SK-N-MC (cell line): ENCODE results near the gene MCC.

Experiments
- DNase-seq: peaks from one replicate; pipeline ENCODE4 v3.0.0-alpha.2; 2011; ENCODE audit warnings: low read depth, low spot score
- H3K27ac ChIP-seq: fragments of 200-600 bp; sonication (generic); 2 replicates; pipeline ENCODE4 v1.5.1; 2016; ENCODE audit warnings: mixed run types
- H3K36me3 ChIP-seq: fragments of 200-600 bp; sonication (generic); 2 replicates; pipeline ENCODE4 v1.6.1; 2017; ENCODE audit warnings: antibody characterized with exemption, low read length, mixed read lengths; ENCODE audit not compliant: insufficient read depth
- H3K4me3 ChIP-seq: fragments of 200-600 bp; sonication (generic); 2 replicates; pipeline ENCODE4 v1.5.1; 2016
- H3K9ac ChIP-seq: fragments of 200-600 bp; sonication (generic); 2 replicates; pipeline ENCODE4 v1.8.0; 2017; ENCODE audit warnings: mixed run types, mixed read lengths; ENCODE audit not compliant: insufficient read length
- H3K9me3 ChIP-seq: fragments of 200-600 bp; sonication (generic); 2 replicates; pipeline ENCODE4 v1.6.1; 2017; ENCODE audit warnings: low read depth, mild to moderate bottlenecking, antibody characterized with exemption, low read length, moderate library complexity, mixed read lengths
- EZH2 ChIP-seq: fragments of 200-600 bp; sonication (generic); IDR thresholded peaks from one replicate; pipeline ENCODE4 v1.6.1; 2017; ENCODE audit warnings: antibody characterized with exemption
- FOXP2 ChIP-seq: optimal IDR thresholded peaks from 2 replicates; pipeline ENCODE3; 2011; ENCODE audit warnings: mild to moderate bottlenecking, moderate library complexity; ENCODE audit not compliant: insufficient read depth; ENCODE audit errors: extremely low read length, control extremely low read depth
- POLR2AphosphoS5 ChIP-seq: IDR thresholded peaks from 2 replicates; pipeline ENCODE4 v1.6.1; 2012; ENCODE audit warnings: mild to moderate bottlenecking, low read depth, low read length, borderline replicate concordance

The MCC gene

DNA sequence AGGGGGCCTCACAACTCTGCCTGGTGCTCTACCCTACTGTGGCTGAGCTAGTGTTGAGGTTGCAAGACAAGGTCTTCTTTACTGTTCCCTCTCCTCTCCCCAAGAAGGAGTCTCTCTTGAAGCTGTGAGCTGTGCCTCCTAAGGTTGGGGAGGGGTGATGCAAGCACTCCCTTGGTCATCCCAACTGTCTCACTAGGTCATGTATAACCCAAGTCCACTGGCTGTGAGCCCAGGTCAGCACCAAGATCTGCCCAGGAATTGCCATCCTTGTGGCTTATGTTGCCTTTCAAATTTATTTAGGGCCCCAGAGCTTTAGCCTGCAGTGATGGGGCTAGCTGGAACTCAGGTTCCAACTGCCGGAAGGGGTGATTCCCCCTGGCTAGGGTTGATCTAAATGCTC, 14.9 kb upstream of the MCC start:
- Histone ChIP-seq H3K4me3 (no peak overlapping the region), H3K9me3 (no peaks in the 10 kb centered on the region), H3K36me3 (no peaks in the 10 kb centered on the region), H3K27ac (no peak overlapping the region), H3K9ac (no peak overlapping the region)
- DNase-seq, result no peak
- no peak for TF ChIP-seq POLR2AphosphoS5
- no peak for TF ChIP-seq EZH2
- no peak for TF ChIP-seq FOXP2

GRCh38 chr5:113502073-113502472, 13.8 kb upstream of the MCC start:
- Histone ChIP-seq H3K9ac (no peak overlapping the region), H3K36me3 (no peaks in the 10 kb centered on the region), H3K9me3 (no peaks in the 10 kb centered on the region), H3K27ac (no peak overlapping the region), H3K4me3 (no peak overlapping the region)
- TF ChIP-seq EZH2 (no peak), POLR2AphosphoS5 (no peak), FOXP2 (no peak)
- no peak for DNase-seq

GRCh38 chr5:113495422-113495841, 7.2 kb upstream of the MCC start:
- TF ChIP-seq EZH2 (no peak), POLR2AphosphoS5 (no peak), FOXP2 (no peak)

GRCh38 chr5:113493446-113493845, 5.2 kb upstream of the MCC start:
- Histone ChIP-seq H3K9ac (no peak overlapping the region), H3K9me3 (peaks cover 8% of the 10 kb centered on the region; the same call in 1 of the 2 replicates), H3K4me3 (no peak overlapping the region), H3K27ac (no peak overlapping the region), H3K36me3 (no peaks in the 10 kb centered on the region)
- no peak for DNase-seq
- no peak for TF ChIP-seq EZH2
- TF ChIP-seq POLR2AphosphoS5, result no peak
- TF ChIP-seq FOXP2, result no peak

More at GRCh38 chr5:113495422-113495841, 7.2 kb upstream of the MCC start:
- DNase-seq, result no peak
- Histone ChIP-seq H3K9me3 (0 out of 2 replicates have a peak, but pooled peaks cover 3% of the 10 kb centered on the region), H3K4me3 (no peak overlapping the region), H3K27ac (no peak overlapping the region), H3K36me3 (no peaks in the 10 kb centered on the region), H3K9ac (no peak overlapping the region)

- no peak overlapping the region for H3K9ac ChIP-seq
Measured at GRCh38 chr5:113491022-113491421, 2.8 kb upstream of the MCC start.

DNA sequence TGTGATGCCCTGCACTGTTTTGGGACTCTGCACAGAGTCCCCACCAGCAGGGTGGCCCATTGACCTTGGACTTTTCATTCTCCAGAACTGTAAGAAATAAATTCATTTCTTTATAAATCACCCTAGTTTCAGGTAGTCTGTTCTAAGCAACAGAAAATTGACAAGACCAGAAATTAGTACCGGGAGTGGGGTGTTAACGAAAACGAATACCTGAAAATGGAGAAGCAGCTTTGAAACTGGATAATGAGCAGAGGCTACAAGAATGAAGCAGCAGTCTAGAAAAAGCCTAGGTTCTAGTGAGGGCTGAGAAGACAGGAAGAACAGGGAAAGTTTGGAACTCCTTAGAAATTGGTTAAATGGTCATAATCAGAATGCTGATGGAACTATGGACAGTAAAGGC, 2.1 kb upstream of the MCC start:
- H3K36me3 ChIP-seq, result no peaks in the 10 kb centered on the region
- TF ChIP-seq POLR2AphosphoS5 (no peak), EZH2 (no peak), FOXP2 (no peak)
- H3K9me3 ChIP-seq, result peaks cover 8% of the 10 kb centered on the region; the same call in 1 of the 2 replicates
- no peak overlapping the region for H3K27ac ChIP-seq
- no peak overlapping the region for H3K9ac ChIP-seq
- no peak for DNase-seq
- H3K4me3 ChIP-seq, result no peak overlapping the region

More at GRCh38 chr5:113491022-113491421, 2.8 kb upstream of the MCC start:
- H3K27ac ChIP-seq, result no peak overlapping the region
- H3K9me3 ChIP-seq, result peaks cover 8% of the 10 kb centered on the region; the same call in 1 of the 2 replicates
- TF ChIP-seq POLR2AphosphoS5, result no peak
- no peak for TF ChIP-seq FOXP2
- TF ChIP-seq EZH2, result no peak
- H3K4me3 ChIP-seq, result no peak overlapping the region
- no peaks in the 10 kb centered on the region for H3K36me3 ChIP-seq
- no peak for DNase-seq

GRCh38 chr5:113489299-113489698, 1.0 kb upstream of the MCC start:
- Histone ChIP-seq H3K36me3 (no peaks in the 10 kb centered on the region), H3K9ac (no peak overlapping the region), H3K27ac (no peak overlapping the region), H3K4me3 (peak overlapping the region; percentile 78), H3K9me3 (peaks cover 8% of the 10 kb centered on the region; the same call in 1 of the 2 replicates)
- peak; percentile 45 for DNase-seq
- no peak for TF ChIP-seq POLR2AphosphoS5

DNA sequence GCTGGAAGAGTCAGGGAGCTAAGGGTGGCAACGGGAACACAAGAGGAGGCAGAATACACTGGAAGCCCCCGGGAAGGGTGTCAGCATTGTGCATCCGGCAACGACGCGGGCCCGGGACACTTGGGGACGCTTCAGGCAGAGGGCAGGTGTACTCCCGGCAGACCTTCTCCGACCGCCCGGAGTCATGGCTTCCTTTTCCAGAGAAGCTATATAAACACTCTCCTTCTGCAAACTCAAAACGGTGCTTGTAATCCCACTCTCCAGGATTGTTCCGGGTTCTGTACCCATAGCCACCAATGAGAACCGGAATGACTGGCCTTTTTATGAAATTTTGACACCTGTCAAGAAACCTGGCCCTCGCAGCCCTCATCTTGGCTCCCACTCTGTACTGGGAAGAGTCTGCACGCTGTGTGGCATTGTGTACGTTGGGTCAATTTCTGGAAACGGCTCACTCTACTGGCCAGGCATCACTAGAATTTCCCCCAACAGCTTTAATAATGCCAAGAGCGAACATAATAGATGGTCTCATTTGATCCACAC, 462 bp upstream of the MCC start:
- TF ChIP-seq EZH2 (no peak), POLR2AphosphoS5 (no peak; the same call in 1 of the 2 replicates), FOXP2 (no peak)
- Histone ChIP-seq H3K9me3 (peaks cover 8% of the 10 kb centered on the region; the same call in 1 of the 2 replicates), H3K4me3 (peak overlapping the region; percentile 78), H3K9ac (peak overlapping the region; percentile 3), H3K27ac (no peak overlapping the region), H3K36me3 (no peaks in the 10 kb centered on the region)
- DNase-seq, result no peak

DNA sequence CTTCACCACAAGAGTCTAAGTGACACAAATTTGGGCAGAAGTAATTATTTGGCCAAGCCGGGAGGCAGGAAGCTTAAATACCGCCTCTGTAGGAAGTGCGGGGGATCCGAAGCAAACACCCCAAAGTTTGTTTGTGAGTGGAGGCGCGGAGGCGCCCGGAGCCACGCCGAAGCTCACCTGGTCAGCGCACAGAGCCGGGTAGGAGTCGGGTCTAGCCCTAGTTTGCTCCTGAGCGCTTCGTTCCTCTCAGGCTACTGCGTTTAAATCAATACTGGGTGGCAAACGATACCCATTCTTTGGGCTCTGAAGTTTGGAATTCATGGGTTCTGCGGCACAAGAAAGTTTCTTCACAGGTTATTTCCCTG, 855 bp downstream of the MCC start:
- TF ChIP-seq EZH2 (no peak), FOXP2 (no peak), POLR2AphosphoS5 (no peak)
- H3K4me3 ChIP-seq, result peak overlapping the region; percentile 78

More for the DNA sequence above, 855 bp downstream of the MCC start:
- DNase-seq, result no peak
- H3K36me3 ChIP-seq, result no peaks in the 10 kb centered on the region
- peaks cover 8% of the 10 kb centered on the region; the same call in 1 of the 2 replicates for H3K9me3 ChIP-seq
- H3K9ac ChIP-seq, result no peak overlapping the region
- H3K27ac ChIP-seq, result no peak overlapping the region
